Stimulated activated CD8-positive, alpha-beta memory T cell treated with anti-CD3 and anti-CD28 coated beads, Interleukin-2, amount 100 ng/mL, for 1 hour (primary cell): ENCODE results near the gene BTBD1.

Experiments
- DNase-seq, 2 donors: peaks; one replicate each; pipeline ENCODE4 v3.0.0-alpha.2; 2020; ENCODE audit warnings: low read depth in 2 of 2

BTBD1 gene

GRCh38 chr15:82993144-82993543, 73.9 kb downstream of the BTBD1 start:
- DNase-seq = no peak

DNA sequence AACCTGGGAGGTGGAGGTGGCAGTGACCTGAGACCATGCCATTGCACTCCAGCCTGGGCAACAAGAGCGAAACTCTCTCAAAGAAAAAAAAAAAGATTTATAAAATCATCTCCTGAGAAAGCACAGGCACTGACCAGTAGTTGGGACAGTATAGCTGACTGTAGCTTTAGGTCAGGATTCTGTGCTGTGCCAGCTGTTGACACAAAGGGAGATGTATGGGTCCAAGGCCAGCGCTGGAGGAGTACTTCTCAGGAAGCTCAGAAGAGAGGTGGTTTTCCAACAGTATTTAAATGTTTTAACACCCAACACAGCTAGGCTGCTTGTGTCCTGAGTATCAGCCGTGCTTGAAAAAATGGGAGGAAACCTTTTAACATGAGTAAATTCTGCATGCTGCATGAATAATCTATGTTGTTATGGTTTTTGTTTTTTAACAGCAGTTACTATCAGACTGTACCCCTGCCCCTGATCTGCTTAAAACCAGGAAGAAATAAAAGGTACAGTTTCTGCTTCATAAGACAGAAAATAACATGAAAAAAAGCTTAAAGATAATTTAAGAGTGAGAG, 74.5 kb downstream of the BTBD1 start:
- no peak for DNase-seq

- no peak for DNase-seq
These were observed 80.6 kb downstream of the BTBD1 start for GRCh38 chr15:82986442-82986780.

DNA sequence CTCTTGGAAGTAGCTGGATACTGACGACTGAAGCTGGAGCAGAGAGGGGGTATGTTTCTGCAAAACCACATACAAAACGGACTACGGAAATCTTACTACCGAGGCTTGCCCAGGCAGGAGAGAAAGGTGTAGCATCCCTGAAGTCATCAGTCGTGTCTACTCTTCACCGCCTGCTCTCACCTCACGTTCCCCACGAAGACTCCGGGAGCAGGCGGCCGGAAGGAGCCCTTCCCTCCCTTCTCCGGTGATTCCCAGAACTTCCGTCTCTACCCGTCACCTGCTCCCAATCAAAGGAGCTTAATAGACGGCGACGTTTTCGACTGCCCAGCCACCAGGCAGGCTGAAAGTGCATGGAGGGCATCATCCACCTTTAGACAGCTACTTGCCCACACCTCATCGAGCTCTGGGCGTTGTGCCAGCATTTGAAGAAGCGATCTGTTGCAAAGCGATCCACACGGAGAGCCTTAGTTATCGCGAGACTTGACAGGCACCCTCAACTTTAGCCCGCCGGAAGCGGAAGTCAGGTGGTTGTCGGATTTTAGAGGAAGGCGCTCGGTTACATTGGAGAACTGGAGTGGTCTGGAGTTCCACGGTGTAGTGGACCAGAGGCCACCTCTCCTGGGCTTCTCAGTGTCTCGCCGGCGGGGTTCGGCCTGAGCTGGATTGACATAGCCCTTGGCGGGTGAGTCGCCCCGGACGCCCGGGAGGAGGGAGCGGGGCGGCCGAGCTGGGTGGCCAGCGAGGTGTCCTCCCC, 81.2 kb downstream of the BTBD1 start, which contains the start of gene RAMAC:
Gene RAMAC (plus strand): TSS at position 523 of the 754 bp plus-strand sequence. CDS start 2,809 bp downstream, outside the sequence.
- DNase-seq = peak; percentile 79 to 83

GRCh38 chr15:82980981-82981380, 86.1 kb downstream of the BTBD1 start:
- no peak for DNase-seq

GRCh38 chr15:82979726-82980125, 87.3 kb downstream of the BTBD1 start:
- no peak for DNase-seq

GRCh38 chr15:82978438-82978837, 88.6 kb downstream of the BTBD1 start:
- no peak for DNase-seq

DNA sequence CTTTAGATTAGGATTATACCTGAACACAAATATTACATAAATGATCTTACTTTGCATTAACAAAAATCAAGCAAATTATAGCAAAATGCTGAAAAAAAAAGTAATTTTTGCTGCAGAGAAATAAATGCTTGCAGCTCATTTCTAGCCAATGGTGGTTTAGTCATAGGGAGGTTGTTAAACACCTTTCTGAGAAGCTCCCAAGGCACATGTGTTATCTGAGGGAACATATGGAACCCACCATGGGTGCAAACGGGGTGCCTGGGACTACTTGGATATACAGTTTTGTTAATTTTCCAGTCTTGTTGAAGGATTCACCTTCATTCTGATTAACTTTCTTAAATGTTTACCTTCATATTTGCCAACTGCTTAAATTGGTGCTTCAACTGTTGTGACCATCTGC, 90.0 kb downstream of the BTBD1 start:
- no peak for DNase-seq

GRCh38 chr15:82972990-82973389, 94.1 kb downstream of the BTBD1 start:
- DNase-seq = no peak

DNA sequence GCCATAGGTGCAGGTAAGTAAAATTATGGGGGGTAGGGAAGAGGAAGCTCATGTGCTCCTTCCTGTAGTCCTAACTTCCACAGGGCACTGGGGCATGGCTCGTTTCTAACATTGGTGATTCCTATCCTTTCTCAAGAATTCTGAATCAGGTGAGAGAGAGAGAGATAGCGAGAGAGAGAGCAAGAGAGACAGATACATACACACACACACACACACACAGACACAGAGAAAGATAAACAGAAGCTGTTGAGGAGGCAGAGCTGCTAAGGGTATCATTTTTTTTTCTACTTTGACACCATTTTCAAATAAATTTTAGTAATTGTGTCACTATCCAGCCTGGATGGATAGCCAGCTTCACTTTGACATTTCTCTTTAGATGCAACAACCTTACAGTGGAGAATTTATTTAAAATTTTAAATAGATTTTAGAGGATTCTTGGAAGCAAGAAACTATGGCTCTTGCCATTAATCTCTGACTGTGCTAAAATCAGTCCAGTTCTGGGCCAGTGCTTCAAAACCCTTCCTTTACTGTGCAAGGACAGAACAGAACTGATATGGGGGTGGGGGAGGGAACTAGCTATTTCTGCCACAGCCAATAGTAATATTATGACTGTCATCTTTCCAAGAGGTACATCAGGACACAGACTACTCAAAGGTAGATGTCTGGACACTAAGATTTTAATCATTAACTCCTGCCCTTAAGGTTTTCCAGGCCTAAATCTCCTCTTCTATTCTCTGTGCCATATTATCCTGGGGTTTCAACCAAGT, 95.7 kb downstream of the BTBD1 start:
- no peak for DNase-seq

GRCh38 chr15:82970696-82971095, 96.4 kb downstream of the BTBD1 start:
- DNase-seq = no peak

DNA sequence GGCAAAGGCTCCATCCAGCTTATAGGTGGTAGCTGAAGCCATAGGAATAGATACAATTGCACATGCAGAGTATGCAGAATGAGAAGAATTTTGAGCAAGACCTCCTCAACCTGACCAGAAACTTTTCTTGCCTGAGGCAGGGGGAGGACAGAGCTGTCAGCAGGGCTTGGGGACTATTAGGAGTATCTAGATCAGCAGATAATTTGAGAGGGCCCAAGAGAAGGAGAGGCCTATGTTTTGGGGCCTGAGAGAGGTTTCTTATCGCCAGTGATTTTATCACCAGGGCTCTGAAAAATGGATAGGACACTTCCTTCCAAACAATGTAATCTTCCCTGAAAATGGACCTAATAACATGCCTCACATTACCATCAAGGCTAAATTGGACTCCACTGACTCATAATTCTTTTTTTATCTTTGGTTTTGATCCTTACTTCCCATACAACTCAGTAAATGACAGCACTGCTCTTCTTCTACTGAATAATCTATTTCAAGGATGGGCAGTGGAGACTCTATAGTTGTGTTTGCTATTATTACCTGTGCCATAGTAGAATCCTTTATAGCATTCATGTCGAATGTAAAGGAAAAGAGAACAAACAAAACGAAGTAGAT, 96.9 kb downstream of the BTBD1 start:
- DNase-seq = no peak

GRCh38 chr15:82969353-82969752, 97.7 kb downstream of the BTBD1 start:
- DNase-seq = no peak

GRCh38 chr15:82968066-82968465, 99.0 kb downstream of the BTBD1 start:
- DNase-seq = no peak

- DNase-seq = no peak
These were observed 100.4 kb downstream of the BTBD1 start for GRCh38 chr15:82966671-82967071.
